ENCODE measurements around the gene KCNJ6. TPM values are rescaled to one million over a fixed set of nuclear protein-coding genes. Genes with fewer than 3 reads are reported as not detected.

Gene KCNJ6
- total RNA-seq, 2 donors from 2014 or later, result 0.33 TPM; not detected in 1

GRCh38 chr21:37639756-37640155 is 276.5 kb downstream of the KCNJ6 start:
- WGBS, 2 experiments (ENCODE audit: insufficient coverage in 1 of 2, insufficient read length in 1 of 2), result 88 to 91% methylated on average over 1 to 2 of the region's 2 CpGs

DNA sequence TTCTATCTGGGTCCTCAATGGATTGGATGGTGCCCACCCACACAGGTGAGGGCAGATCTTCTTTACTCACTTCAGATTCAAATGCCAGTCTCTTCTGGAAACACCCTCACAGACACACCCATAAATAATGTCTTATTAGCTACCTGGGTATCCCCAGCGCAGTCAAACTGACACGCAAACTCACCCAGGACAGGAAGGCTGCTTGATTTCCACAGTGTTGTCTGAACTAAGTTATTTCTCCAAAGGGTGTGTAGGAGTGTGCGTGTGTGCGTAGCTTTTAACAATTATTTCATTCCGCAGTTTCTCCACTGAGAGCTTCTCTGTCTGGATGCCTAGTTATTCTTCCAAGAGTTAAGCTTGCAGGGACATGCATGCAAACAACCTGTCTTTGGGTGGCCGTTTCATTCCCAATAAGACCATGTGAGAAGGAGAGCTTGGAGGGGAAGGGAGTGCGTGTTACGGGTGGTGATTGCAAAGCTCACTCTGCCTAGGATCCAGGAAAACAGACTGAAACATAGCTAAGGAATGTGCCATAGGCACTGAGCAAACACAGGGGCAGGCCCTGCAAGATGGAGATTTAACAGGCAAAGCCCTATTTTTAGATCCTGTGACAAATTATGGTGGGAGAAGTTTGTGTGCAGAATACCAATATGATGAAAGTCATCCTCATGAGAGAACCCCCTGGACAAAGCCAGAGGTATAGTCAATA is 280.0 kb downstream of the KCNJ6 start:
- no peak overlapping the region for H3K4me3 Mint-ChIP-seq
- Histone ChIP-seq H3K36me3 (ENCODE audit: control insufficient read depth, insufficient read depth, low read length) (no peaks in the 10 kb centered on the region), H3K27ac (ENCODE audit: low read depth, low read length) (no peak overlapping the region), H3K4me3 (ENCODE audit: low read length) (no peak overlapping the region), H3K4me1 (ENCODE audit: control insufficient read depth, insufficient read depth, low read length) (peaks cover 3% of the 10 kb centered on the region), H3K9ac (ENCODE audit: extremely low read depth, low read length, poor library complexity, severe bottlenecking) (no peak overlapping the region), H3K27me3 (ENCODE audit: control insufficient read depth, insufficient read depth, low read length, poor library complexity, severe bottlenecking) (no peaks in the 10 kb centered on the region), H3K9me3 (ENCODE audit: control insufficient read depth, low read length) (peaks cover 15% of the 10 kb centered on the region)
- H3K9me3 Mint-ChIP-seq, result peaks cover 19% of the 10 kb centered on the region
- H3K36me3 Mint-ChIP-seq (ENCODE audit: low read depth), result peaks cover 9% of the 10 kb centered on the region
- H3K27ac Mint-ChIP-seq, result no peak overlapping the region
- DNase-seq, result no peak
- 90 to 93% methylated on average over 6 to 8 of the region's 8 CpGs for WGBS, 2 experiments (ENCODE audit: insufficient coverage in 1 of 2, insufficient read length in 1 of 2)
- H3K4me1 Mint-ChIP-seq, result peaks cover 10% of the 10 kb centered on the region
- H3K27me3 Mint-ChIP-seq (ENCODE audit: insufficient read depth), result no peaks in the 10 kb centered on the region
- TF ChIP-seq, protein P1, sequence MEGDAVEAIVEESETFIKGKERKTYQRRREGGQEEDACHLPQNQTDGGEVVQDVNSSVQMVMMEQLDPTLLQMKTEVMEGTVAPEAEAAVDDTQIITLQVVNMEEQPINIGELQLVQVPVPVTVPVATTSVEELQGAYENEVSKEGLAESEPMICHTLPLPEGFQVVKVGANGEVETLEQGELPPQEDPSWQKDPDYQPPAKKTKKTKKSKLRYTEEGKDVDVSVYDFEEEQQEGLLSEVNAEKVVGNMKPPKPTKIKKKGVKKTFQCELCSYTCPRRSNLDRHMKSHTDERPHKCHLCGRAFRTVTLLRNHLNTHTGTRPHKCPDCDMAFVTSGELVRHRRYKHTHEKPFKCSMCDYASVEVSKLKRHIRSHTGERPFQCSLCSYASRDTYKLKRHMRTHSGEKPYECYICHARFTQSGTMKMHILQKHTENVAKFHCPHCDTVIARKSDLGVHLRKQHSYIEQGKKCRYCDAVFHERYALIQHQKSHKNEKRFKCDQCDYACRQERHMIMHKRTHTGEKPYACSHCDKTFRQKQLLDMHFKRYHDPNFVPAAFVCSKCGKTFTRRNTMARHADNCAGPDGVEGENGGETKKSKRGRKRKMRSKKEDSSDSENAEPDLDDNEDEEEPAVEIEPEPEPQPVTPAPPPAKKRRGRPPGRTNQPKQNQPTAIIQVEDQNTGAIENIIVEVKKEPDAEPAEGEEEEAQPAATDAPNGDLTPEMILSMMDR (conservative IDR thresholded peaks at IDR 0.05), result no peak

More at GRCh38 chr21:37639756-37640155, 276.5 kb downstream of the KCNJ6 start:
- TF ChIP-seq, protein P1 (conservative IDR thresholded peaks at IDR 0.05), result no peak
- Mint-ChIP-seq H3K27me3 (ENCODE audit: insufficient read depth) (no peaks in the 10 kb centered on the region), H3K9me3 (peaks cover 7% of the 10 kb centered on the region), H3K4me3 (no peak overlapping the region), H3K27ac (no peak overlapping the region), H3K4me1 (peaks cover 20% of the 10 kb centered on the region), H3K36me3 (ENCODE audit: low read depth) (peaks cover 9% of the 10 kb centered on the region)
- Histone ChIP-seq H3K4me3 (ENCODE audit: low read length) (no peak overlapping the region), H3K27ac (ENCODE audit: low read depth, low read length) (no peak overlapping the region), H3K36me3 (ENCODE audit: control insufficient read depth, insufficient read depth, low read length) (no peaks in the 10 kb centered on the region), H3K9me3 (ENCODE audit: control insufficient read depth, low read length) (no peaks in the 10 kb centered on the region), H3K9ac (ENCODE audit: extremely low read depth, low read length, poor library complexity, severe bottlenecking) (no peak overlapping the region), H3K27me3 (ENCODE audit: control insufficient read depth, insufficient read depth, low read length, poor library complexity, severe bottlenecking) (no peaks in the 10 kb centered on the region), H3K4me1 (ENCODE audit: control insufficient read depth, insufficient read depth, low read length) (no peaks in the 10 kb centered on the region)
- no peak for DNase-seq

DNA sequence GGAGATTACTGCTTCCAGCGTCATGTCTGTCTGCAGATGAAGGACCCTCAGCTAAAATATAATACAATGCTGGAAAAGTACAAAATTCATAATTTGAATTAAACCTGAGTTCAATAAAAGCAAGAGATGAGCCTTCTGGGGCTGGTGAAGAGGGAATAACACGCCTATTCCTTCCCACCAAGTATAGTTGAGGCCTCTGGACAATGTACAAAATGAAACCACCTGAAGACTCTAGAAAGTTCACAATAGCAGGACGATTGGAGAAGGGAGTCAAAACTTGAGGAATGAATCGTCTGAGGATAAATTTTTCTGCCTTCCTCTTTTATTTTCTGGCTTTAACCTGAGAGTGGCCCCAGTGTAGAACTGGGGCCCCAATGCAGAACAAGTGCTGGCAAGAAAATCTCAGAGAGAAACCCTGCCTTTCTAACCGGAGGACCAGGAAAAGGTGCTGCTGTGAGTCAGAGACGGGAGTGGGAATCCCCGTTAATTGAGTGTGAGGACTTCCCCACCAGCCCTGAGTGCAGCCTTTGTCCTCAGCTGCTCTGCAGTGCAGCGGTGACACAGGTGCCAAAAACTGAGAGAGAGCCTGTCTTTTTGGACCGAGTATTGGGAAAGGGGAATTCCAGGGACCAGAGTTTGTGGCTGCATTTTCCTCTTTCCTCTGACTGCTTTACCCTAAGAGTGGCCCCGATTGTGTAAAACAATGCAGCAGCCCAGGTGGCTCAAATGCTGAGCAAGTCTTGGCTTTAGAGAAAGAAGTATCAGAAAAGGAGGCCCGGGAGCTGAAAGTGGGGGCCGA is 284.7 kb downstream of the KCNJ6 start:
- peaks cover 3% of the 10 kb centered on the region for H3K4me1 ChIP-seq (ENCODE audit: control insufficient read depth, insufficient read depth, low read length)
- H3K27me3 Mint-ChIP-seq (ENCODE audit: insufficient read depth), result no peaks in the 10 kb centered on the region
- H3K27ac Mint-ChIP-seq, result peak overlapping the region; percentile 81
- WGBS, 2 experiments (ENCODE audit: insufficient coverage in 1 of 2, insufficient read length in 1 of 2), result 35 to 46% methylated on average over 7 to 12 of the region's 12 CpGs
- no peak overlapping the region for H3K9ac ChIP-seq (ENCODE audit: extremely low read depth, low read length, poor library complexity, severe bottlenecking)
- H3K36me3 ChIP-seq (ENCODE audit: control insufficient read depth, insufficient read depth, low read length), result no peaks in the 10 kb centered on the region
- H3K36me3 Mint-ChIP-seq (ENCODE audit: low read depth), result peaks cover 11% of the 10 kb centered on the region
- peak; percentile 72 for DNase-seq
- H3K9me3 ChIP-seq (ENCODE audit: control insufficient read depth, low read length), result peaks cover 32% of the 10 kb centered on the region
- no peak overlapping the region for H3K4me3 ChIP-seq (ENCODE audit: low read length)
- H3K4me3 Mint-ChIP-seq, result no peak overlapping the region
- H3K4me1 Mint-ChIP-seq, result peaks cover 26% of the 10 kb centered on the region
- no peaks in the 10 kb centered on the region for H3K27me3 ChIP-seq (ENCODE audit: control insufficient read depth, insufficient read depth, low read length, poor library complexity, severe bottlenecking)
- H3K9me3 Mint-ChIP-seq, result peaks cover 28% of the 10 kb centered on the region
- TF ChIP-seq, protein P1 (conservative IDR thresholded peaks at IDR 0.05), result no peak
- peak overlapping the region; percentile 59 for H3K27ac ChIP-seq (ENCODE audit: low read depth, low read length)
